Stomach (tissue), 9 donors: ENCODE data around the gene HEMGN. TPM values are rescaled to one million over a fixed set of nuclear protein-coding genes. Genes with fewer than 3 reads are reported as not detected.

Experiments
- DNase-seq, 2 donors: peaks; one replicate each; pipeline versions ENCODE4 v3.0.0 to v3.0.0-alpha.2; 2013 to 2019
- H3K27ac ChIP-seq, 5 donors: fragments of 200-600 bp in 4 of 5; sonication (generic) in 4 of 5; one replicate each; pipeline ENCODE4 v1.5.1; 2013 to 2019; ENCODE audit warnings: mild to moderate bottlenecking in 1 of 5, moderate library complexity in 1 of 5
- H3K27me3 ChIP-seq, 3 donors: fragments of 200-600 bp; sonication (generic); one replicate each; pipeline ENCODE4 v1.5.1; 2017 to 2019; ENCODE audit warnings: mixed run types in 1 of 3
- H3K36me3 ChIP-seq, 4 donors: fragments of 200-600 bp; sonication (generic); 1 replicate in 3 of 4; 2 replicates in 1 of 4; pipeline ENCODE4 v1.5.1; 2016 to 2019
- H3K4me1 ChIP-seq, 4 donors: fragments of 200-600 bp; sonication (generic); one replicate each; pipeline ENCODE4 v1.5.1; 2016 to 2019
- H3K4me3 ChIP-seq, 4 donors: fragments of 200-600 bp; sonication (generic) in 3 of 4; one replicate each; pipeline ENCODE4 v1.5.1; 2016 to 2019; ENCODE audit warnings: mild to moderate bottlenecking in 1 of 4
- H3K9me3 ChIP-seq, 4 donors: fragments of 200-600 bp; sonication (generic); one replicate each; pipeline ENCODE4 v1.5.1; 2016 to 2019
- CTCF ChIP-seq, 7 experiments: fragments of 450-650 bp in 4 of 7; fragments of 200-600 bp in 3 of 7; sonication (generic) in 3 of 7; IDR thresholded peaks; one replicate each; pipeline ENCODE4 v1.5.1; 2016 to 2019; ENCODE audit warnings: antibody characterized with exemption in 7 of 7, control low read depth in 2 of 7, mild to moderate bottlenecking in 1 of 7
- EP300 ChIP-seq: sonication (generic); formaldehyde crosslinking; IDR thresholded peaks from one replicate; pipeline ENCODE4 v1.6.1; 2017; ENCODE audit warnings: antibody characterized with exemption
- POLR2A ChIP-seq, 4 donors: fragments of 450-650 bp; IDR thresholded peaks; one replicate each; pipeline ENCODE4 v1.6.1; 2016; ENCODE audit warnings: antibody characterized with exemption in 4 of 4, control low read depth in 2 of 4, mild to moderate bottlenecking in 1 of 4, moderate library complexity in 1 of 4
- POLR2AphosphoS5 ChIP-seq, 3 donors: sonication (generic); formaldehyde crosslinking; IDR thresholded peaks; one replicate each; pipeline ENCODE4 v1.6.1; 2016; ENCODE audit warnings: antibody characterized with exemption in 3 of 3
- WGBS, 5 donors: extraction: QIAGEN DNeasy Blood & Tissue Kit in 3 of 5; methylation state at CpG; one replicate each; pipeline versions ENCODE4 v1.1.5 to v1.1.7; 2013 to 2018; 5-methylcytosine and 5-hydroxymethylcytosine counted together
- intact Hi-C: fragments of 100-400 bp; cut with DNase I; formaldehyde crosslinking; loops from one replicate; pipeline ENCODE4 v1.15.1; 2023; ENCODE audit warnings: low total_unique reads
- polyA plus RNA-seq, 3 donors: library from polyadenylated mRNA; stranded (reverse); fragments of 200-250 nt; gene quantifications; one replicate each; pipeline ENCODE4 v1.2.3, GENCODE V29; 2013
- small RNA-seq, 4 donors: library from RNA; depleted of rRNA; stranded (forward); fragments of <200 nt; gene quantifications; one replicate each; pipeline ENCODE3, GENCODE V24; 2016
- total RNA-seq, 5 donors: library from RNA; depleted of rRNA; stranded (reverse); fragments of >200 nt; gene quantifications; one replicate each; pipeline versions ENCODE4 v1.1.0 to v1.2.3, GENCODE V29; 2014 to 2016
- donor health status: healthy with polysubstance abuse.
- donor health status: Bipolar disorder and iron deficiency.
- donor health status: healthy.

The HEMGN gene
- total and polyA plus RNA-seq, 8 donors, result 1.8 TPM; not detected in 7

GRCh38 chr9:97891736-97892135, 46.2 kb downstream of the HEMGN start:
- H3K27ac ChIP-seq, result no peak overlapping the region
- H3K27me3 ChIP-seq, result no peaks in the 10 kb centered on the region
- no peak overlapping the region for H3K4me3 ChIP-seq
- no peak for DNase-seq
- peaks cover 0 to 7% (median 0%) of the 10 kb centered on the region in 4 donors for H3K9me3 ChIP-seq
- intact Hi-C loops, result no loop called here
- TF ChIP-seq POLR2A (IDR thresholded peaks at IDR 0.05) (no peak), POLR2AphosphoS5 (IDR thresholded peaks at IDR 0.05) (no peak), CTCF (IDR thresholded peaks at IDR 0.05) (no peak), EP300 (no peak)
- 80 to 93% (median 92%) methylated on average over 5 of the region's 5 CpGs for WGBS, 5 donors
- no peaks in the 10 kb centered on the region for H3K4me1 ChIP-seq
- H3K36me3 ChIP-seq, result peaks cover 0 to 12% (median 10%) of the 10 kb centered on the region in 4 donors

- intact Hi-C loops, result no loop called here
- H3K9me3 ChIP-seq, result peaks cover 0 to 7% (median 0%) of the 10 kb centered on the region in 4 donors
- no peaks in the 10 kb centered on the region for H3K4me1 ChIP-seq
- peak in 3 of 7 experiments; percentile 21 to 64 (median 47) for TF ChIP-seq CTCF (IDR thresholded peaks at IDR 0.05)
- no peak for TF ChIP-seq EP300
- peaks cover 0 to 3% (median 0%) of the 10 kb centered on the region in 4 donors for H3K36me3 ChIP-seq
- no peak overlapping the region for H3K4me3 ChIP-seq
- peak in 1 of 2 donors; percentile 45 for DNase-seq
- WGBS, 5 donors, result 36 to 44% (median 40%) methylated on average over 9 of the region's 9 CpGs
- no peak overlapping the region for H3K27ac ChIP-seq
- no peaks in the 10 kb centered on the region for H3K27me3 ChIP-seq
Observed at GRCh38 chr9:97889941-97890887, 47.8 kb downstream of the HEMGN start.

- intact Hi-C loops, result no loop called here
- WGBS, 5 donors, result 59 to 76% (median 67%) methylated on average over 4 of the region's 4 CpGs
- no peak for DNase-seq
- Histone ChIP-seq H3K4me1 (peaks cover 0 to 6% (median 3%) of the 10 kb centered on the region in 4 donors), H3K27me3 (no peaks in the 10 kb centered on the region), H3K9me3 (no peaks in the 10 kb centered on the region), H3K4me3 (no peak overlapping the region), H3K27ac (no peak overlapping the region), H3K36me3 (no peaks in the 10 kb centered on the region)
- TF ChIP-seq CTCF (IDR thresholded peaks at IDR 0.05) (no peak), POLR2AphosphoS5 (IDR thresholded peaks at IDR 0.05) (no peak), EP300 (no peak), POLR2A (IDR thresholded peaks at IDR 0.05) (no peak)
Observed at GRCh38 chr9:97880336-97880735, 57.6 kb downstream of the HEMGN start.

Small RNA genes within 50 kb of the gene (small RNA-seq; reads per million reads assigned to genes)
- 0 reads per million in 4 donors for gene RF00019

Other genes with a start within 250 kb of the HEMGN start
- gene XPA, start 240.8 kb downstream of the HEMGN start, total RNA-seq, result 10 to 100 TPM in 4 of 5 donors, 1 to 10 TPM in 1; 1.3 to 31.0 (median 25.7) TPM
- 10 to 100 TPM; 21.6 to 26.6 (median 22.1) TPM for gene XPA, start 240.8 kb downstream of the HEMGN start, polyA plus RNA-seq
- gene FOXE1, start 84.9 kb downstream of the HEMGN start, total RNA-seq, result 1 to 10 TPM in 1 of 5 donors, not detected in 4; 8.0 TPM
- gene FOXE1, start 84.9 kb downstream of the HEMGN start, polyA plus RNA-seq, result 1 to 10 TPM in 1 of 3 donors, not detected in 2; 1.9 TPM
- 10 to 100 TPM in 3 of 5 donors, 1 to 10 TPM in 2; 2.9 to 98.2 (median 29.0) TPM for gene TRMO, start 15.7 kb downstream of the HEMGN start, total RNA-seq
- 10 to 100 TPM in 1 of 3 donors, 1 to 10 TPM in 2; 7.4 to 10.8 (median 9.9) TPM for gene TRMO, start 15.7 kb downstream of the HEMGN start, polyA plus RNA-seq
- 100 to 1,000 TPM in 1 of 5 donors, 10 to 100 TPM in 3, 1 to 10 TPM in 1; 8.2 to 149 (median 35.3) TPM for gene ANP32B, start 45.2 kb upstream of the HEMGN start, total RNA-seq
- 100 to 1,000 TPM; 149 to 267 (median 169) TPM for gene ANP32B, start 45.2 kb upstream of the HEMGN start, polyA plus RNA-seq
- gene NANS, start 118.6 kb upstream of the HEMGN start, total RNA-seq, result 100 to 1,000 TPM in 1 of 5 donors, 10 to 100 TPM in 4; 12.1 to 261 (median 82.1) TPM
- 100 to 1,000 TPM in 2 of 3 donors, 10 to 100 TPM in 1; 95.3 to 143 (median 104) TPM for gene NANS, start 118.6 kb upstream of the HEMGN start, polyA plus RNA-seq
- gene TRIM14, start 181.1 kb upstream of the HEMGN start, total RNA-seq, result 100 to 1,000 TPM in 1 of 5 donors, 10 to 100 TPM in 3, 1 to 10 TPM in 1; 7.7 to 249 (median 17.4) TPM
- 1 to 10 TPM; 4.7 to 6.1 (median 6.0) TPM for gene TRIM14, start 181.1 kb upstream of the HEMGN start, polyA plus RNA-seq